DOHH2 (cell line): Measurements from ENCODE around the gene CPS1.

Source experiments
- H3F3A ChIP-seq: fragments of 200-600 bp; sonication (generic), shearing (Covaris generic); 2 replicates; pipeline ENCODE4 v1.6.0; 2016; ENCODE audit warnings: antibody characterized with exemption, mild to moderate bottlenecking; ENCODE audit not compliant: control insufficient read depth, insufficient read depth
- H3K27ac ChIP-seq: fragments of 200-600 bp; sonication (generic); 2 replicates; pipeline ENCODE4 v1.5.1; 2014; ENCODE audit warnings: low read depth, mild to moderate bottlenecking, low read length, moderate library complexity
- H3K27me3 ChIP-seq: fragments of 200-600 bp; sonication (generic); 2 replicates; pipeline ENCODE4 v1.6.1; 2014; ENCODE audit warnings: mild to moderate bottlenecking, low read length, mixed read lengths; ENCODE audit not compliant: control insufficient read depth
- H3K36me3 ChIP-seq: fragments of 200-600 bp; sonication (generic); 2 replicates; pipeline ENCODE4 v1.6.1; 2014; ENCODE audit warnings: mild to moderate bottlenecking, low read length, moderate library complexity, mixed read lengths; ENCODE audit not compliant: control insufficient read depth
- H3K4me1 ChIP-seq: fragments of 200-600 bp; sonication (generic); 2 replicates; pipeline ENCODE4 v1.6.1; 2014; ENCODE audit warnings: mild to moderate bottlenecking, low read length, mixed read lengths; ENCODE audit not compliant: control insufficient read depth
- H3K4me2 ChIP-seq: fragments of 200-600 bp; sonication (generic); 2 replicates; pipeline ENCODE4 v1.6.0; 2014; ENCODE audit warnings: mild to moderate bottlenecking, low read length, moderate library complexity
- H3K4me3 ChIP-seq: fragments of 200-600 bp; sonication (generic); 2 replicates; pipeline ENCODE4 v1.5.1; 2014; ENCODE audit warnings: mild to moderate bottlenecking, low read length, mixed read lengths
- H3K79me2 ChIP-seq: fragments of 200-600 bp; sonication (generic); 2 replicates; pipeline ENCODE4 v1.6.1; 2014; ENCODE audit warnings: mild to moderate bottlenecking, low read length, mixed read lengths; ENCODE audit not compliant: control insufficient read depth
- H3K9me2 ChIP-seq: fragments of 200-600 bp; sonication (generic); replicated peaks from 2 replicates; pipeline ENCODE4 v1.6.1; 2014; ENCODE audit warnings: mild to moderate bottlenecking, low read length, mixed read lengths; ENCODE audit not compliant: control insufficient read depth
- H3K9me3 ChIP-seq: fragments of 200-600 bp; sonication (generic); 2 replicates; pipeline ENCODE4 v1.6.1; 2014; ENCODE audit warnings: antibody characterized with exemption, low read length, mixed read lengths; ENCODE audit not compliant: control insufficient read depth, insufficient read depth
- H4K20me1 ChIP-seq: fragments of 200-600 bp; sonication (generic); 2 replicates; pipeline ENCODE4 v1.6.0; 2014; ENCODE audit warnings: low read depth, mild to moderate bottlenecking, antibody characterized with exemption, low read length, moderate library complexity; ENCODE audit not compliant: control insufficient read depth, insufficient read depth
- EZH2phosphoT487 ChIP-seq: fragments of 200-600 bp; sonication (generic); IDR thresholded peaks from 2 replicates; pipeline ENCODE4 v1.6.1; 2017; ENCODE audit warnings: borderline replicate concordance, mild to moderate bottlenecking, antibody characterized with exemption, low read length, moderate library complexity, mixed read lengths
- TF ChIP-seq, protein P1 (sequence below): fragments of 200-600 bp; sonication (generic); IDR thresholded peaks from one replicate; pipeline ENCODE4 v1.5.1; 2014; ENCODE audit warnings: antibody characterized with exemption, mild to moderate bottlenecking, low read depth, low read length; ENCODE audit not compliant: poor library complexity, severe bottlenecking

Gene CPS1

DNA sequence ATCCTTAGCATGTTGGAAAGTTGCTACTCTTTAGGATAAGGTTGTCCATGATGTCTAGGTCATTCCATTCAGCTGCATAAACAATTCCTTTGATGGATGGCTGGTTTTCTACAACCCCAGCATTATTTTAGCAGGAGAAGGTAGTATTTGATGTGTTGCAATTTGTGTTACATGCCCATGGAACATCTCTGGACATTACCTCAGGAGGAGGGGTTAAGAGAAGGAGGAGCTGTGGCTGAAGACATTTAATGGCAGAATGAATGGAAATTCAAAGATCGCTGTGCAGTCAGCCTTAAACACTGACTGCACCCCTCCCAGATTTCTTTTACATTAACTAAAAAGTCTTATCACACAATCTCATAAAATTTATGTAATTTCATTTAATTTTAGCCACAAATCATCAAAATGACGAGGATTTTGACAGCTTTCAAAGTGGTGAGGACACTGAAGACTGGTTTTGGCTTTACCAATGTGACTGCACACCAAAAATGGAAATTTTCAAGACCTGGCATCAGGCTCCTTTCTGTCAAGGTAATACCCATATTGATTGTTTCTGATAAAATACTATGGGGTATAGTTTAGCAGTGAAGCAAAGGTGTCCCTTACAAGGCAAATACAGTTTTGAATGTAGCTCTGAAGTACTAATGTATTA is at the start of gene CPS1:
Gene CPS1, plus strand, starts transcription at position 271 of the 652 bp plus-strand sequence. Its CDS starts 135 bp downstream, at position 406.
- H3K4me3 ChIP-seq: no peak within 1 kb of the TSS
- H3K4me1 ChIP-seq: no peaks in the 10 kb centered on the region
- no peaks in the 10 kb centered on the region for H3K9me2 ChIP-seq
- no peak within 1 kb of the TSS for H3K4me2 ChIP-seq
- no peaks in the 10 kb centered on the region for H3K79me2 ChIP-seq
- no peak within 1 kb of the TSS for H3K27ac ChIP-seq
- no peaks in the 10 kb centered on the region for H3K9me3 ChIP-seq
- H3K27me3 ChIP-seq: no peaks in the 10 kb centered on the region
- no peaks in the 10 kb centered on the region for H3F3A ChIP-seq
- H3K36me3 ChIP-seq: no peaks in the 10 kb centered on the region
- no peaks in the 10 kb centered on the region for H4K20me1 ChIP-seq
- TF ChIP-seq EZH2phosphoT487: no peak
- TF ChIP-seq, protein P1, sequence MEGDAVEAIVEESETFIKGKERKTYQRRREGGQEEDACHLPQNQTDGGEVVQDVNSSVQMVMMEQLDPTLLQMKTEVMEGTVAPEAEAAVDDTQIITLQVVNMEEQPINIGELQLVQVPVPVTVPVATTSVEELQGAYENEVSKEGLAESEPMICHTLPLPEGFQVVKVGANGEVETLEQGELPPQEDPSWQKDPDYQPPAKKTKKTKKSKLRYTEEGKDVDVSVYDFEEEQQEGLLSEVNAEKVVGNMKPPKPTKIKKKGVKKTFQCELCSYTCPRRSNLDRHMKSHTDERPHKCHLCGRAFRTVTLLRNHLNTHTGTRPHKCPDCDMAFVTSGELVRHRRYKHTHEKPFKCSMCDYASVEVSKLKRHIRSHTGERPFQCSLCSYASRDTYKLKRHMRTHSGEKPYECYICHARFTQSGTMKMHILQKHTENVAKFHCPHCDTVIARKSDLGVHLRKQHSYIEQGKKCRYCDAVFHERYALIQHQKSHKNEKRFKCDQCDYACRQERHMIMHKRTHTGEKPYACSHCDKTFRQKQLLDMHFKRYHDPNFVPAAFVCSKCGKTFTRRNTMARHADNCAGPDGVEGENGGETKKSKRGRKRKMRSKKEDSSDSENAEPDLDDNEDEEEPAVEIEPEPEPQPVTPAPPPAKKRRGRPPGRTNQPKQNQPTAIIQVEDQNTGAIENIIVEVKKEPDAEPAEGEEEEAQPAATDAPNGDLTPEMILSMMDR: no peak

DNA sequence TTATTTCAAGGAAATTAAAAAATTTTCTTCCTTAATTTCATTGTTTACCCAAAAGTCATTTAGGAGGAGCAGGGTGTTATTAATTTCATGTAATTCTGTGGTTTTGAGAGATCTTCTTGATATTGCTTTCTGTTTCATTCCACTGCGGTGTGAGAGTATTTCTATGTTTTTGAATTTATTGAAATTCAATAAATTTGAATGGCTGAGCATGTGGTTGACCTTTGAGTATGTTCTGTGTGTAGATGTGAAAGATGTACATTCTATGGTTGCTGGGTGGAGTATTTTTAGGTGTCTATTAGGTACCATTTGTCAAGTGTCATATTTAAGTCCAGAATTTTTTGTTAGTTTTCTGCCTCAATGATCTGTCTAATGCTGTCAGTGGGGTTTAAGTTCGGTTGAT is 40.5 kb upstream of the CPS1 start:
- no peaks in the 10 kb centered on the region for H3K79me2 ChIP-seq
- H3K4me1 ChIP-seq: no peaks in the 10 kb centered on the region
- peaks cover 4% of the 10 kb centered on the region; the same call in 1 of the 2 replicates for H3K27me3 ChIP-seq
- TF ChIP-seq EZH2phosphoT487: no peak
- H3K4me2 ChIP-seq: no peak overlapping the region
- no peak overlapping the region for H3K27ac ChIP-seq
- H3K4me3 ChIP-seq: no peak overlapping the region
- H3K36me3 ChIP-seq: no peaks in the 10 kb centered on the region
- no peaks in the 10 kb centered on the region for H4K20me1 ChIP-seq
- H3K9me3 ChIP-seq: no peaks in the 10 kb centered on the region
- no peaks in the 10 kb centered on the region for H3K9me2 ChIP-seq
- H3F3A ChIP-seq: no peaks in the 10 kb centered on the region

DNA sequence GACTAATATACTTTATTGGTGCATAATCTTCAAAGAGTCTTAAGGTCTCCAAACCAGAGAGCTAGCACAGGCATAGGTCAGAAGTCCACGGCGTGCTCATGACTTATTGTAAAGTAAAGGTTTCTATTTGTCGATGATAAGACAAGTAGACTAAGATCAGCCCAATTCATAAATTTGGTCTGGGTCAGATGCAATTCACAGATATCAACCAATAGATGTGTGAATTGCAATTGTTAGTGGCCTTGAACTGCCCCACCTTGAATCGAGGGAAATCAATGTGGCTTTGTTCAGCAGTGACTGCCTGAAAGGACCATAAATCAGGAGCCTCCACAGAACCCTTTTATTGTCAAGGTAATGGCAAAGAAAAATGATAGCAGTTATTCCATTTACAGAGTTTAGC is 39.1 kb upstream of the CPS1 start:
- no peaks in the 10 kb centered on the region for H3K9me3 ChIP-seq
- H3K4me2 ChIP-seq: no peak overlapping the region
- H3K4me3 ChIP-seq: no peak overlapping the region
- H3F3A ChIP-seq: no peaks in the 10 kb centered on the region
- no peaks in the 10 kb centered on the region for H3K79me2 ChIP-seq
- peaks cover 4% of the 10 kb centered on the region; the same call in 1 of the 2 replicates for H3K27me3 ChIP-seq
- H4K20me1 ChIP-seq: no peaks in the 10 kb centered on the region
- TF ChIP-seq EZH2phosphoT487: no peak
- TF ChIP-seq, protein P1: no peak
- no peaks in the 10 kb centered on the region for H3K9me2 ChIP-seq
- no peaks in the 10 kb centered on the region for H3K36me3 ChIP-seq
- no peak overlapping the region for H3K27ac ChIP-seq
- H3K4me1 ChIP-seq: no peaks in the 10 kb centered on the region

DNA sequence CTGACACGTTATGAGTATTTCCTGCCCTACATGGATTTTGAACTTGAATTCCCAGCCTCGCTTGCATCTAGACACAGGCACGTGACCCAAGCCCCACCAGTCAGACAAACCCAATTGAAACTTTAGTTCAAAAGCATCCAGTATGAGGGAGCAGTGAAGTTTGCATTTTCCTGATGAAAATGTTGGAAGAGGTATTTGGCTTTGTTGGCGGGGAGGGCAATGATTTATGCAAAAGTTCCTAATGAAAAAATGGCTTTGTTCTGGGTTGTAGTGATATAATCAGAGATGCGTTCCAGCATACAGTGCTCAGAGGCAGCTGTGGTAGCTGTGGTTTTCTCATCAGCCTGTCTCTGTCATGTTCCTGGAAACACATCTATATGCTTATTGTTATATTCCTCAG is 36.8 kb upstream of the CPS1 start:
- H3K79me2 ChIP-seq: no peaks in the 10 kb centered on the region
- H3K4me1 ChIP-seq: peaks cover 5% of the 10 kb centered on the region
- no peaks in the 10 kb centered on the region for H3F3A ChIP-seq
- TF ChIP-seq, protein P1: no peak
- TF ChIP-seq EZH2phosphoT487: no peak
- no peaks in the 10 kb centered on the region for H4K20me1 ChIP-seq
- H3K9me2 ChIP-seq: no peaks in the 10 kb centered on the region
- H3K4me3 ChIP-seq: no peak overlapping the region
- H3K36me3 ChIP-seq: no peaks in the 10 kb centered on the region
- H3K9me3 ChIP-seq: no peaks in the 10 kb centered on the region
- H3K27me3 ChIP-seq: peaks cover 6% of the 10 kb centered on the region; the same call in 1 of the 2 replicates
- H3K4me2 ChIP-seq: no peak overlapping the region
- no peak overlapping the region for H3K27ac ChIP-seq
